Duodenal mucosa (tissue), 2 donors: ENCODE results near the gene SEMA6B.

ENCODE experiments used
- H3K27ac ChIP-seq: one replicate; pipeline ENCODE4 v1.7.0; 2013; ENCODE audit warnings: low read depth, low read length
- H3K27me3 ChIP-seq, 2 donors: one replicate each; pipeline ENCODE4 v1.7.0; 2013; ENCODE audit warnings: low read length in 2 of 2, control low read depth in 1 of 2; ENCODE audit not compliant: insufficient read depth in 2 of 2, control insufficient read depth in 1 of 2
- H3K36me3 ChIP-seq, 2 donors: one replicate each; pipeline ENCODE4 v1.7.0; 2013; ENCODE audit warnings: low read length in 2 of 2, control low read depth in 1 of 2; ENCODE audit not compliant: insufficient read depth in 2 of 2, control insufficient read depth in 1 of 2
- H3K4me1 ChIP-seq, 2 donors: one replicate each; pipeline ENCODE4 v1.7.0; 2013; ENCODE audit warnings: low read length in 2 of 2, control low read depth in 1 of 2; ENCODE audit not compliant: insufficient read depth in 2 of 2, control insufficient read depth in 1 of 2
- H3K4me3 ChIP-seq, 2 donors: one replicate each; pipeline ENCODE4 v1.7.0; 2013; ENCODE audit warnings: low read length in 2 of 2, low read depth in 1 of 2
- H3K9ac ChIP-seq, 2 donors: one replicate each; pipeline ENCODE4 v1.7.0; 2013; ENCODE audit warnings: low read length in 2 of 2, low read depth in 1 of 2
- H3K9me3 ChIP-seq, 2 donors: one replicate each; pipeline ENCODE4 v1.7.0; 2013; ENCODE audit warnings: low read length in 2 of 2, control low read depth in 1 of 2; ENCODE audit not compliant: control insufficient read depth in 1 of 2

The SEMA6B gene

DNA sequence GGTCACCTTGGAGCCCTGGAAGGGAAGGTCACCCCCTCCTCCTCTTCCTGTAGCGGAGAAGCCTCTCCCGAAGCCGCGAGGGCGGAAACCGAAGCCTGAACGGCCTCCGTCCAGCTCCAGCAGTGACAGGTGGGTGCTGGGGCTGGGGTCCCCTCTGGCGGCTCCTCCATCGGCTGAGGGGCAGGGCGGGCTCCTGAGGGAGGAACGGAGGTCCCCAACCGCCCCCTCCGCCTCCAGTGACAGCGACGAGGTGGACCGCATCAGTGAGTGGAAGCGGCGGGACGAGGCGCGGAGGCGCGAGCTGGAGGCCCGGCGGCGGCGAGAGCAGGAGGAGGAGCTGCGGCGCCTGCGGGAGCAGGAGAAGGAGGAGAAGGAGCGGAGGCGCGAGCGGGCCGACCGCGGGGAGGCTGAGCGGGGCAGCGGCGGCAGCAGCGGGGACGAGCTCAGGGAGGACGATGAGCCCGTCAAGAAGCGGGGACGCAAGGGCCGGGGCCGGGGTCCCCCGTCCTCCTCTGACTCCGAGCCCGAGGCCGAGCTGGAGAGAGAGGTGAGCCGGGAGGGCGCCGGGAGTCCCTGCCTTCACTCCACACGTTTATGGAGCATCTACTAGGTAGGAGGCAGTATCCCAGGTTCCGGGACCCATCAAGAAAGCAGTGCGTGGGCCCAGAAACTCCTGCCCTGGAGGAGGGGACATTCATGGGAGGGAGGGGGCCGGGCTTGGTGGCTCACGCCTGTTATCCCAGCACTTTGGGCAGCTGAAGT lies 65.4 kb downstream of the SEMA6B start:
- Histone ChIP-seq H3K9ac (no peak overlapping the region), H3K27ac (no peak overlapping the region), H3K4me1 (no peaks in the 10 kb centered on the region), H3K27me3 (no peaks in the 10 kb centered on the region), H3K9me3 (no peaks in the 10 kb centered on the region), H3K4me3 (no peak overlapping the region), H3K36me3 (peaks cover 9 to 69% of the 10 kb centered on the region in 2 donors)

DNA sequence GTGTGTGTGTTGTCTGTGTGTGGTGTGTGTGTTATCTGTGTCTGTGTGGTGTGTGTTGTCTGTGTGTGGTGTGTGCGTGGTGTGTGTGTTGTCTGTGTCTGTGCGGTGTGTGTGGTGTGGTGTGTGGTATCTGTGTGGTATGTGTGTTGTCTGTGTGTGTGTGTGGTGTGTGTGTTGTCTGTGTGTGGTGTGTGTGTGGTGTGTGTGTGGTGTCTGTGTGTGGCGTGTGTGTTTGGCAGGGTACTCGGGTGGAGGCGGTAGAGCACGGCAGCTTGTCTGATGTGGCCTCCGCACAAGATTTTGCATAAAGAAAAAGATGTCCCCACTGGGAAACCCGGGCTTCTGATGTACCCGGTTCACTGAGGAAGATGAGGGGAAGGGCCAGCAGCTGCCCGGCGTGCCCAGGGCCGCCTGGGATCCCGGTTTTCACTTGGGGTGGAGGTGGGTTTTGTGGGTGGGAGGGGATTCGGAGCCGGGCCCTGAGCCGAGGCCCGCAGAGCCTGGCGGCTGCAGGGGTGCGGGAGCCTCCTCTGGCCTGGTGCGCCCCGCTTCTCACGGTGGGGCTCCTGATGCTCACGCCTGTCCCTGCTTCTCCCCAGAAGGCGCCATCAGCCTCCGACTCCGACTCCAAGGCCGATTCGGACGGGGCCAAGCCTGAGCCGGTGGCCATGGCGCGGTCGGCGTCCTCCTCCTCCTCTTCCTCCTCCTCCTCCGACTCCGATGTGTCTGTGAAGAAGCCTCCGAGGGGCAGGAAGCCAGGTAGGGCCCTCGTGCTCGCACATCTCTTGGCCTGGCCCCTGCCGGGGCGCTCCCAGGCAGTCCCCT lies 66.2 kb downstream of the SEMA6B start:
- Histone ChIP-seq H3K36me3 (peaks cover 8 to 69% of the 10 kb centered on the region in 2 donors), H3K9me3 (no peaks in the 10 kb centered on the region), H3K4me1 (no peaks in the 10 kb centered on the region), H3K27ac (no peak overlapping the region), H3K4me3 (no peak overlapping the region), H3K27me3 (no peaks in the 10 kb centered on the region), H3K9ac (no peak overlapping the region)
